ENCODE results near the gene DLX1.
"Not testable (repeated sequence)": the region's sequence is repeated elsewhere in the genome, so short reads cannot be mapped to it uniquely, and the experiment has no call there.

The DLX1 gene

GRCh38 chr2:172113617-172114016 lies 28.3 kb downstream of the DLX1 start:
- Histone ChIP-seq H3K36me3 (ENCODE audit: control insufficient read depth, insufficient read depth, low read length) (no peaks in the 10 kb centered on the region), H3K27ac (ENCODE audit: low read depth, low read length) (no peak overlapping the region)

DNA sequence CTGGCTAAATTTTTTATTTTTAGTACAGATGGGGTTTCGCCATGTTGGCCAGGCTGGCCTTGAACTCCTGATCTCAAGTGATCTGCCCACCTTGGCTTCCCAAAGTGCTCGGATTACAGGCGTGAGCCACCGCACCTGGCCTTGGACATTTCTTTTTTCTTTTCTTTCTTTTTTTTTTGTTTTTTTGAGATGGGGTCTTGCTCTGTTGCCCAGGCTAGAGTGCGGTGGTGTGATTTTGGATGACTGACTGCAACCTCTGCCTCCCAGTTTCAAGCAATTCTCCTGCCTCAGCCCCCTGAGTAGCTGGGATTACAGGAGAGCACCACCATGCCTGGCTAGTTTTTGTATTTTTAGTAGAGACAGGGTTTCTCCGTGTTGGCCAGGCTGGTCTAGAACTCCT lies 28.9 kb downstream of the DLX1 start:
- not testable (repeated sequence) for H3K36me3 ChIP-seq (ENCODE audit: control insufficient read depth, insufficient read depth, low read length); H3K4me1 ChIP-seq (ENCODE audit: control insufficient read depth, insufficient read depth, low read length); H3K9ac ChIP-seq (ENCODE audit: low read length); H3K4me3 ChIP-seq (ENCODE audit: low read depth, low read length); H3K27ac ChIP-seq (ENCODE audit: low read depth, low read length); H3K9me3 ChIP-seq (ENCODE audit: control insufficient read depth, insufficient read depth, low read depth, low read length)
- H3K27me3 ChIP-seq (ENCODE audit: control insufficient read depth, insufficient read depth, low read length) = peaks cover 18% of the 10 kb centered on the region

More at GRCh38 chr2:172113617-172114016, 28.3 kb downstream of the DLX1 start:
- Histone ChIP-seq H3K9ac (ENCODE audit: low read length) (no peak overlapping the region), H3K9me3 (ENCODE audit: control insufficient read depth, insufficient read depth, low read depth, low read length) (no peaks in the 10 kb centered on the region), H3K4me3 (ENCODE audit: low read depth, low read length) (no peak overlapping the region), H3K4me1 (ENCODE audit: control insufficient read depth, insufficient read depth, low read length) (peaks cover 11% of the 10 kb centered on the region), H3K27me3 (ENCODE audit: control insufficient read depth, insufficient read depth, low read length) (peaks cover 23% of the 10 kb centered on the region)

- peaks cover 8% of the 10 kb centered on the region for H3K4me1 ChIP-seq (ENCODE audit: control insufficient read depth, insufficient read depth, low read length)
These were observed 29.3 kb downstream of the DLX1 start for GRCh38 chr2:172114579-172114978.

DNA sequence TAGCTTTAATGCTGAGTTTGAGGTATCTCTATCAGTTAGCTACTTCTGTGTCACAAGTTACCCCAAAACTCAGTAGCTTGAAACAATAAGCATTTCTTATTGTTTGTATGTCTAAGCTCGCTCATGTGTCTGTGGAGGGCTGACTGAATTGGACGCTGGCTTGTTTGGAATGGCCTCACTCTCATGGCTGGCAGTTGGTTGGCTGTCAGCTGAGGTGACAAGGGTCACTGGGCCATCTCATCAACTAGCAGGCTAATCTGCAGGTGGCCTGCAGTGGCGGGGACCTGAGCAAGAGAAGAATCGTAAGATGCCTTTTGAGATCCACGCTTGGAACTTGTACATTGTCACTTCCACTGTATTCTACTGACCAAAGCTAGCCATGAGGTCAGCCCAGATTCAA lies 30.8 kb downstream of the DLX1 start:
- Histone ChIP-seq H3K9ac (ENCODE audit: low read length) (no peak overlapping the region), H3K36me3 (ENCODE audit: control insufficient read depth, insufficient read depth, low read length) (no peaks in the 10 kb centered on the region), H3K27ac (ENCODE audit: low read depth, low read length) (no peak overlapping the region), H3K4me3 (ENCODE audit: low read depth, low read length) (no peak overlapping the region), H3K4me1 (ENCODE audit: control insufficient read depth, insufficient read depth, low read length) (no peaks in the 10 kb centered on the region), H3K9me3 (ENCODE audit: control insufficient read depth, insufficient read depth, low read depth, low read length) (no peaks in the 10 kb centered on the region), H3K27me3 (ENCODE audit: control insufficient read depth, insufficient read depth, low read length) (peaks cover 5% of the 10 kb centered on the region; the same call in 1 of the 2 replicates)

More at GRCh38 chr2:172114579-172114978, 29.3 kb downstream of the DLX1 start:
- no peak overlapping the region for H3K9ac ChIP-seq (ENCODE audit: low read length)
- H3K27ac ChIP-seq (ENCODE audit: low read depth, low read length) = no peak overlapping the region
- H3K9me3 ChIP-seq (ENCODE audit: control insufficient read depth, insufficient read depth, low read depth, low read length) = no peaks in the 10 kb centered on the region
- H3K27me3 ChIP-seq (ENCODE audit: control insufficient read depth, insufficient read depth, low read length) = peaks cover 14% of the 10 kb centered on the region
- H3K36me3 ChIP-seq (ENCODE audit: control insufficient read depth, insufficient read depth, low read length) = no peaks in the 10 kb centered on the region
- H3K4me3 ChIP-seq (ENCODE audit: low read depth, low read length) = no peak overlapping the region

GRCh38 chr2:172119089-172119488 lies 33.8 kb downstream of the DLX1 start:
- Histone ChIP-seq H3K36me3 (ENCODE audit: control insufficient read depth, insufficient read depth, low read length) (no peaks in the 10 kb centered on the region), H3K9me3 (ENCODE audit: control insufficient read depth, insufficient read depth, low read depth, low read length) (no peaks in the 10 kb centered on the region), H3K4me1 (ENCODE audit: control insufficient read depth, insufficient read depth, low read length) (no peaks in the 10 kb centered on the region), H3K27ac (ENCODE audit: low read depth, low read length) (no peak overlapping the region), H3K9ac (ENCODE audit: low read length) (no peak overlapping the region), H3K27me3 (ENCODE audit: control insufficient read depth, insufficient read depth, low read length) (no peaks in the 10 kb centered on the region), H3K4me3 (ENCODE audit: low read depth, low read length) (no peak overlapping the region)

DNA sequence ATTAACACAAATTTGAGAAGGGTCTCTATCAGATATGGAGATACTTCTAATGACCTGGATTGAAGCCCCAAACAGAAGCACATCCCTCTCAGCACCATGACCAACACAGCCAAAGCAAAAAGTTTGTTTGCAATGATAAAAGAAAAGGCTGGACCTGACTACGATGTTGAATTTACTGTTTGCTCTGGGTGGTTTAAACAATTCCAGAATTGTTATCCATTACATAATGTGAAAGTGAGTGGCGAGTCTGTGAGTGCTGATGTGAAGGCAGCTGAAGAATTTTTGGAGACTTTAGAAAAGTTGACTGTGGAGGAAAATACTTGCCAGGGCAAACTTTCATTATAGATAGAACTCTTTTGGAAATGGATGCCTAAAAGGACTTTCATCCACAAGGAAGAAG lies 34.8 kb downstream of the DLX1 start:
- Histone ChIP-seq H3K36me3 (ENCODE audit: control insufficient read depth, insufficient read depth, low read length) (no peaks in the 10 kb centered on the region), H3K4me1 (ENCODE audit: control insufficient read depth, insufficient read depth, low read length) (no peaks in the 10 kb centered on the region), H3K27me3 (ENCODE audit: control insufficient read depth, insufficient read depth, low read length) (no peaks in the 10 kb centered on the region), H3K4me3 (ENCODE audit: low read depth, low read length) (no peak overlapping the region), H3K27ac (ENCODE audit: low read depth, low read length) (no peak overlapping the region), H3K9me3 (ENCODE audit: control insufficient read depth, insufficient read depth, low read depth, low read length) (no peaks in the 10 kb centered on the region), H3K9ac (ENCODE audit: low read length) (no peak overlapping the region)

- Histone ChIP-seq H3K9ac (ENCODE audit: low read length) (no peak overlapping the region), H3K9me3 (ENCODE audit: control insufficient read depth, insufficient read depth, low read depth, low read length) (peaks cover 2% of the 10 kb centered on the region; the same call in 1 of the 2 replicates), H3K36me3 (ENCODE audit: control insufficient read depth, insufficient read depth, low read length) (no peaks in the 10 kb centered on the region), H3K4me1 (ENCODE audit: control insufficient read depth, insufficient read depth, low read length) (peaks cover 15% of the 10 kb centered on the region), H3K27ac (ENCODE audit: low read depth, low read length) (no peak overlapping the region), H3K27me3 (ENCODE audit: control insufficient read depth, insufficient read depth, low read length) (peaks cover 3% of the 10 kb centered on the region; the same call in 1 of the 2 replicates), H3K4me3 (ENCODE audit: low read depth, low read length) (no peak overlapping the region)
These were observed 43.2 kb downstream of the DLX1 start for GRCh38 chr2:172128484-172128883.

GRCh38 chr2:172129404-172129803 lies 44.1 kb downstream of the DLX1 start:
- peaks cover 6% of the 10 kb centered on the region; the same call in 1 of the 2 replicates for H3K27me3 ChIP-seq (ENCODE audit: control insufficient read depth, insufficient read depth, low read length)
- no peak overlapping the region for H3K4me3 ChIP-seq (ENCODE audit: low read depth, low read length)
- H3K4me1 ChIP-seq (ENCODE audit: control insufficient read depth, insufficient read depth, low read length) = peaks cover 17% of the 10 kb centered on the region
- no peaks in the 10 kb centered on the region for H3K36me3 ChIP-seq (ENCODE audit: control insufficient read depth, insufficient read depth, low read length)
- H3K9me3 ChIP-seq (ENCODE audit: control insufficient read depth, insufficient read depth, low read depth, low read length) = peaks cover 2% of the 10 kb centered on the region; the same call in 1 of the 2 replicates
- H3K9ac ChIP-seq (ENCODE audit: low read length) = no peak overlapping the region
- H3K27ac ChIP-seq (ENCODE audit: low read depth, low read length) = no peak overlapping the region

- Histone ChIP-seq H3K27me3 (ENCODE audit: control insufficient read depth, insufficient read depth, low read length) (peaks cover 6% of the 10 kb centered on the region; the same call in 1 of the 2 replicates), H3K36me3 (ENCODE audit: control insufficient read depth, insufficient read depth, low read length) (no peaks in the 10 kb centered on the region), H3K9me3 (ENCODE audit: control insufficient read depth, insufficient read depth, low read depth, low read length) (peaks cover 2% of the 10 kb centered on the region; the same call in 1 of the 2 replicates), H3K4me3 (ENCODE audit: low read depth, low read length) (no peak overlapping the region), H3K4me1 (ENCODE audit: control insufficient read depth, insufficient read depth, low read length) (peaks cover 17% of the 10 kb centered on the region), H3K9ac (ENCODE audit: low read length) (no peak overlapping the region), H3K27ac (ENCODE audit: low read depth, low read length) (peak overlapping the region; percentile 46; the same call in 1 of the 2 replicates)
These were observed 46.6 kb downstream of the DLX1 start for GRCh38 chr2:172131713-172132555.

DNA sequence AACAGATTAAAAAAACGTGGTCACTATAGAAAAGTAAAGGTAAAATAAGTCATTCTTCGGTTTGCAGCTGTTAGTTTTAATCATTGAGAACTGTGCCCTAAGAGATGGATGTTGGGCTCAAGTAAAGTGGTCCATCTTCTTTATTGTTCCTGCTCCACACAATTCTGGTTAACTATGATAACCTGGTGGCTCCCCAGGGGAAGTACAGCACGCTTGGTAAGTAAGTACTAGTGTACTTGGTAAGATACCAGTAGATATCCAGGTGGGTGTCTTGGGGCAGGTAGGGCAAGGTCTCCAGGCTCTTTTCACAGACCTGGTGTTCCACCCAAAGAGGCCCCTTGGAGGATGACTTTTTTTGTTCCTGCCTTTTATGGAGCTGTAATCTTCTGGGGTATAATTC lies 49.0 kb downstream of the DLX1 start:
- no peak overlapping the region for H3K4me3 ChIP-seq (ENCODE audit: low read depth, low read length)
- peaks cover 2% of the 10 kb centered on the region for H3K9me3 ChIP-seq (ENCODE audit: control insufficient read depth, insufficient read depth, low read depth, low read length)
- peaks cover 17% of the 10 kb centered on the region for H3K4me1 ChIP-seq (ENCODE audit: control insufficient read depth, insufficient read depth, low read length)
- no peak overlapping the region for H3K9ac ChIP-seq (ENCODE audit: low read length)
- H3K27me3 ChIP-seq (ENCODE audit: control insufficient read depth, insufficient read depth, low read length) = peaks cover 6% of the 10 kb centered on the region; the same call in 1 of the 2 replicates
- no peak overlapping the region for H3K27ac ChIP-seq (ENCODE audit: low read depth, low read length)
- H3K36me3 ChIP-seq (ENCODE audit: control insufficient read depth, insufficient read depth, low read length) = no peaks in the 10 kb centered on the region

GRCh38 chr2:172135446-172135845 lies 50.1 kb downstream of the DLX1 start:
- H3K27ac ChIP-seq (ENCODE audit: low read depth, low read length) = no peak overlapping the region
- no peaks in the 10 kb centered on the region for H3K36me3 ChIP-seq (ENCODE audit: control insufficient read depth, insufficient read depth, low read length)
- no peak overlapping the region for H3K4me3 ChIP-seq (ENCODE audit: low read depth, low read length)
- H3K9ac ChIP-seq (ENCODE audit: low read length) = no peak overlapping the region
- peaks cover 6% of the 10 kb centered on the region; the same call in 1 of the 2 replicates for H3K27me3 ChIP-seq (ENCODE audit: control insufficient read depth, insufficient read depth, low read length)
- peaks cover 11% of the 10 kb centered on the region for H3K9me3 ChIP-seq (ENCODE audit: control insufficient read depth, insufficient read depth, low read depth, low read length)
- H3K4me1 ChIP-seq (ENCODE audit: control insufficient read depth, insufficient read depth, low read length) = peaks cover 17% of the 10 kb centered on the region

Measured in HUES6 (cell line).